HG03045 (cell line): ENCODE measurements around the gene CYFIP1.

Experiments used
- ATAC-seq: cut with Tn5 transposase; IDR thresholded peaks from one replicate; pipeline ENCODE4 v1.9.1; 2021; ENCODE audit warnings: mild to moderate bottlenecking, moderate library complexity; ENCODE audit not compliant: unreplicated experiment

Gene CYFIP1

DNA sequence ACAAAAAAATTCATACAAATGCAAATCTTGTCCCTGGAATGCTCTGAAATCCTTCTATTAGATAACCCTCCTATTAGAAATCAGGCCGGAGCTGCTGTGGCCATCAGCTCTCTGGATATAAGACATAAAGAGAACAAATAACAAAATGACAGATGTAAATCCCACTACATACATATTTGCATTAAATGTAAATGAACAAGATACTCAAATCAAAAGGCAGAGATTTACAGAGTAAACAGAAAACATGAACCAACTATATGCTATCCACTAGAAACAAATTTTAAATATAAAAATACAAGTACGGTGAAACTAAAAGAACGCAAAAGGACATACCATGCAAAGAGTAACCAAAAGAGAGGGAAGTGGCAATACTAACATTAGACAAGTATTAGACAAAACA lies 10.7 kb downstream of the CYFIP1 start:
- ATAC-seq: no peak

DNA sequence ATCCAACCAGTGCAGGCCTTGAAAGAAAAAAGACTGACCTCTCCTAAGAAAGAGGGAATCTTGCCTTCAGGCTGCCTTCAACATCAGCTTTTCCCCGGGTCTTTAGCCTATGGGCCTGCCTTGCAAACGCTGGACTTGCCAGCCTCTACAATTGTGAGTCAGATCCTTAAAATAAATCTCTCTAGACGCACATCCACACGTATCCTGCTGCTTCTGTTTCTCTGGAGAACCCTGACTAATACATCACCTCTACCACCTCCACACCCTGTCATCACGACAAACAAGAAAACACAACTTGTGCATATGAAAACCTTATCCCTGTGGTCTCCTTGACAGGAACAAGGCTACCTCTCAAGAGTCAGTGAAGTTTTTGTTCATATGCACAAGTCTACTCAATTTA lies 11.8 kb downstream of the CYFIP1 start:
- ATAC-seq: no peak

DNA sequence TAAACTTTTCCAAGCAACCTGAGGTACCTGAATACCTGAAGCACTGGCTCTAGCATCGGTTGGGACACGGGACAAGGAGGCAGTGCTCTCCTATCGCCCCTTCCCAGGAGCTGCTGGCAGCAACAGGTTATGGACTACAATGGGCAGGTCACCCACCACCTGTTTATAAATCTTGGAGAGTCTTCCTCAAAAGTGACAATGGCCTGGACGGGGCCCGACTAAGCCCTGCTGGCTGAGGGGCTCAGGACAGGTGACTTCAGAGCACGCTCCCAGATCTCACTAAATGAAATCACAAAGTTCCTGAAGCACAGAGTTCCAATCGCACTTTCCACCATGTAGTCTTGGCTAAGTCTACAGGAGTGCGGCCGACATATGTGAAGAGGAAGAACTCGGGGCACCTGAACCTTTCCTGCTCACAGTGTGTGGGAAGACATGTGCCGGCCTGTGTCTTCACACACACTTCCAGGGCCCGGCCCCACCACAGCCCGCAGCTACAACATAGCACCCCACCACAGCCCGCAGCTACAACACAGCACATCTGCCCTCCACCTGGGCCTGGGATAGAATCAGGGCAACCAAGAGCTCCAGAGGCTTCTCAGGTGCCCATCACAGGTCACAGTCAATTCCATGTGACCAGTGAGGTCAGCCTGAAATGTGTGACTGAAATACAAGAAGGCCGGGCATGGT lies 12.9 kb downstream of the CYFIP1 start:
- ATAC-seq: no peak

DNA sequence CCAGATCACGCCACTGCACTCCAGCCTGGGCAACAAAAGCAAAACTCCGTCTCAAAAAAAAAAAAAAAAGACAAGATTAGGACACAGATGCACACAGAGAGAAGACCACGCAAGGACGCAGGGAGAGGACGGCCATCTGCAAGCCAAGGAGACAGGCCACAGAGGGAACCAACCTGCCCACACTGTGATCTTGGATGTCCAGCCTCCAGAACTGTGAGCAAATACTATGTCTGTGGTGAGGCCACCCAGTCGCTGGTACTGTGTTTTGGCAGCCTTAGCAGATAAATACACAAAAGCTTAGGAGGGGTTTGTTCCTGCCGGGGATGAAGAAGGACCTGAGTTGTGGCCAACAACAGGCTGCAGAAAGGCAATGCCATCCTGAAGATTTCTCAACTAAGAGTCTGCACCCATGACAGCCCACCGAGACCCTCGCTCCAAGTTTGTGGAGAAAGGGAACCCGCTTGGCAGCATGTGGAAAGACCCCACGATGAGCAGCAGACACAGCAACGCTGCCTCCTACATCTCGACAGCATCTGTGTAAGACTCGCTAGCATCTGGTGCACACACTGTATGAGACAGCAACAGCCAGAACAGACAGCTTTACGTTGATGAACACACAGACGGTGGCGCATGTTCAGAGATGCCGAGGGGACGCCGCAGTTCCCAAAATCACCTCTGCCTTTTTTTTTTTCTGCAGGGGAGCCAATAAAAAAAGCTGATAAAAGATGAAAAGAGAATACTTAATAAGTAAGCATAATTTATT lies 13.7 kb downstream of the CYFIP1 start:
- ATAC-seq: no peak

DNA sequence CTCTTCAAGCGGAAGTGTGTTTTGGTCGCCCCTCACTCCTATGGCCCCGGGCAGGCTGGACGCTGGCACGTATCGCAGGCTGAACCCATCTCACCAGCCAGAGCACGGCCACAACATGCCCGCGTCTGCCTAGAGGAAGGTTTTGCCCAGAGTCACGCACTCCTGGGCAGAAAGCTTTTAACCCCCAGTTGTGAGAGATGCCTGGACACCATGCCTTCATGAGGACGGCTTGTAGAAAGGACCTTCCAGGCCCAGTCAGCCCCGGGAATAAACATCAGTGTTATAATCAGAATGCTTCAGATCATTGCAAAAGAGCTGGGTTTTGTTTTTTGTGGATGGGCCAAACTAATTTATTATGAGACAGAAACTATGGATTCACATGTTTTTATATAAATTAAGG lies 16.5 kb downstream of the CYFIP1 start:
- ATAC-seq: no peak

DNA sequence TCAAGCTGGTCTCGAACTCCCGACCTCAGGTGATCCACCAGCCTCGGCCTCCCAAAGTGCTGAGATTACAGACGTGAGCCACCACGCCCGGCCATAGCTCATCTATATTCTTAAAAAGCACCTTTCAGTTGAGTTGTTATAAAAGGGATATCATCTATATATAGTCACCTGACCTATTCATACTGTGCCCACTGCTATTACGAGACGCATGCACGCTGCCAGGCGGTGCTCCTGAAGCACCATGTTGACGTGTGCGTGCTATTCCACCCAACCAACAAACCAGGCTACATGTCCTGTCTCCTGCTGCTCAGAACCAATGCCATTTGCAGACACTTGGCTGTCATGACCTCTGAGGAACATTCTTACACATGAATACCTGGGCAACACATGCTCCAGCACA lies 17.6 kb downstream of the CYFIP1 start:
- no peak for ATAC-seq

DNA sequence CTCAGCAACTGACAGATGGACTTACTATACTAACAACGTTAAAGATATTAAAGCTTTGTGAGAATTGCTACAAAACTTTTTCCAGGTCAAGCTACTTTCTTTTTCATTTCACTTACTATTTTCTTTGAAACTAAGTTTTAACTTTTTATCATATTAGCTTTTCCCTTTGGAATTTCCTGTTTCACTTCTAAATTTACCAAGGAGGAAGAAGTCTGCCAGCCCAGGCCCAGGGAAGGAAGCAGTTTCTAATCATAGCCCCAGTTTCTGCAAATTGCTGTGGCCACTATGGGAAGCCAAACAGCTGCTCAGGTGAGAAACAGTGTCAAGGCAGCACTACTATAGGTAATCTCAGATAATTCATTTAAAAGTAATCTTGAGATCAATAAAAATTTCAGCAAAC lies 18.4 kb downstream of the CYFIP1 start:
- ATAC-seq: no peak

DNA sequence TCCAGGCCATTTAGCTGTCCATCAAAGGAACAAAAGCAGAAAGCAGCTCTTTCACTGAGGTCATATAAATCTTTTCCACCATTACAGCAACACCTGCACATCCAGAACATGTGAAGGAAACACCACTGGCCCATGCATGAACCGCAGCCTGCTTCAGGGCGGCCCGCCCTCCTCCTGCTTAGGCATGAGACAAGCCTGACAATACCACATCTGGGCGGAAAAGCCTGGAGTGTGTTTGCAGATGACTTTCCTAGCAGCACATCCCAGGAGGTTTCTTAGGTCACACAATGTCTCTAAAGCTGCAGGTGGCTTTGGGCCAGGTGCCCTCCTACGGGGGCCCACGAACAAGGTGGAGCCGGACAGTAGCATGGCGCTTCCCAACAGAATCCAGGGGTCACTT lies 19.6 kb downstream of the CYFIP1 start:
- ATAC-seq: no peak

DNA sequence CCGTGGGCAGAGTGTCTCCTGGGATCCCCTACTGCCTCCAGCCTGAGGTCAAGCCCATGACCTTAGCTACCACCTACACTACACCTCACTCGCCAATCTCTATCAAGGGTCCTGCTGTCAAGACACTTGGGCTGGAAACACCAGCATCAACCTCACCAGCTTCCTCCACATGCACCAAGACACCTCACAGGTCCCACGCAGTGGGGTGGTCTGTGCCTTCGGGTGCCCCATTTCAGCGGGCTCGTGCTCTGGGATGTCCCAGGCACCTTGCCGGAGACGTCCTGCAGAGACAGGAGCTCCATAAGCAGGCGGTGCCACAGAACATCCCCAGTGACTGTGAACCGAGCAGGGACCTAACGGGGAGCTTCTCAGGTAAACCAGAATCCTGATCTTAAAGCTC lies 20.0 kb downstream of the CYFIP1 start:
- no peak for ATAC-seq

DNA sequence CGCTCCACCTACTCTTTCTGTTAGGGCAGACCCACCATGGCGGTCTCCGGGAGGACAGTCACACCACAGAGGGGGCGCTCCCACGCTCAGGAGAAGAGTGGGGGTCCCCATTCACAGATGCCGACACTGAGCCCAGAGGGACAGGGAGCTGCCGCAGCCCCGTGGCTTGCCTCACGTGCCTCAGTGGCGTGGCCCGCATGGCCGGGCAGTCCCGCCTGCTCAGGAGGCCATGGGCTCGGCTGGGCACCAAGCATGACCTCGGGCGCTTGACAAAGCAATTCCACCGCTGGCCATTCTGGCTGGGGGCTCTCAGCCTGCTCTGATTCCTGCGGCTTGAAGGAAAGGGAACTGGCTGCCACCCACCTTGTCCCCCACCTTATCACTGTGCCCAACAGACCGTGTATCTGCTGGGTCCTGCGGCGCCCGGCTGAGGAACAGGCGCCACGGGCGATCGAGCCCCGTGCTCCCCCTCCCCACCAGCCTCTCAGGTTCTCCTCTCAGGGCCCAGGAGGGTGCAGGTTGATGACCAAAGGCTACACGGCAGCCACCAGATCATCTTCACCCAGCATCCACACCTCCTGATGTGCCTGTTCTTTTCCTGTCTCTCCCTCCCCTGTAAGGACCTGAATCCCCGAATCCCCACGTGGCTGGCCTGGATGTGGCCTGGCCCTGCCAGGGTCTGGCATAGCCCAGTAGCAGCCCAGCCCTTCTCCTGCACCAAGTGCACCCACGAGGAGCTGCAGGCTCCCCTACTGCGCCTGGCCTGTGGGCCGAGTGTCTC lies 20.7 kb downstream of the CYFIP1 start:
- no peak for ATAC-seq

DNA sequence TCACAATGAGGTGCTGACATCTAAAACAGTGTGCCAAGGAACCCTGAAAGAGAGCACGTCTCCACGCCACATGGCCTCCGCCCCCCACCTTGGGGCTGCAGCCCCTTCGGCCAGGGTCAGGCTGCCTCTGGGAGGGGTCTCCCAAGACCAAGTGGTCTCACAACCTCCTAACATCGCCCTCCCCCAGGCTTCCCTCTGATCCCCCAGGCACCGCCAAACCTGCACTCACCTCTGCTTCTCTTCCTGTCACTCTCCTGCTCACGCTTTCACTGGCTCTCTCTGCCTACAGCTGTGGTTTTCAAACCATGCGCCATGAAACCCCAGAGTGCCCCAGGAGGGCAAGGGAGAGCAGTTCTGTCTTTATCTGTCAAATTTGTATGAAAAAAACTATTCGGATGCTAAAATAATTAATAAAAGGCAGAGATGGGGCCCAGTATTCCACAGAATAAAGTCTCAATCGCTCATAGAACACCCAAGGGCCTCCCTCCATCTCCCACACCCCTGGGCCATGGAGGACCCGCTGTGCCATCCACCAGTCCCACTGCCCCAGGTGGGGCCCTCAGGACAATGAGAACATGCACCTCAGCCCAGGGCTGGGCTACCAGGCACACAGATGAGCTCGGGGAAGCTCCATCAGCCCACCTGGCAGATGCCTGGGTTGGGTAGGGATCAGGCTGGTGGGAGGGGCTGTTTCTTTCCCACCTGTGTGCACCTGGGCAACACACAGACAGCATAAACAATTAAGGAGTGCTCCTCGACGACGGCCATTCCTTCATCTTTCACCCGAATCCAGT lies 21.5 kb downstream of the CYFIP1 start:
- no peak for ATAC-seq

DNA sequence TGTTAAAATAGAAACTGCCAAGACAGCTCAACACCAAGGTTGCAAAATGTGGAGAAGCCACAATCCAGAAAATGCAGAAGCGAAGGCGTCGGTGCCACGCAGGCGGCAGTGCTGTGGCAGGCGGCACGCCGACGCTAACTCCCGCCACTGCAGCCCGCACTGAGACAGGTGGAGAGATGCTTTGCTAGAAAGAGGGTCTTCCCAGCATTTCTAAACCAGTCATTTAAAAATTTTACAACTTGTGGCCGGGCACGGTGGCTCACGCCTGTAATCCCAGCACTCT lies 23.2 kb downstream of the CYFIP1 start:
- no peak for ATAC-seq

DNA sequence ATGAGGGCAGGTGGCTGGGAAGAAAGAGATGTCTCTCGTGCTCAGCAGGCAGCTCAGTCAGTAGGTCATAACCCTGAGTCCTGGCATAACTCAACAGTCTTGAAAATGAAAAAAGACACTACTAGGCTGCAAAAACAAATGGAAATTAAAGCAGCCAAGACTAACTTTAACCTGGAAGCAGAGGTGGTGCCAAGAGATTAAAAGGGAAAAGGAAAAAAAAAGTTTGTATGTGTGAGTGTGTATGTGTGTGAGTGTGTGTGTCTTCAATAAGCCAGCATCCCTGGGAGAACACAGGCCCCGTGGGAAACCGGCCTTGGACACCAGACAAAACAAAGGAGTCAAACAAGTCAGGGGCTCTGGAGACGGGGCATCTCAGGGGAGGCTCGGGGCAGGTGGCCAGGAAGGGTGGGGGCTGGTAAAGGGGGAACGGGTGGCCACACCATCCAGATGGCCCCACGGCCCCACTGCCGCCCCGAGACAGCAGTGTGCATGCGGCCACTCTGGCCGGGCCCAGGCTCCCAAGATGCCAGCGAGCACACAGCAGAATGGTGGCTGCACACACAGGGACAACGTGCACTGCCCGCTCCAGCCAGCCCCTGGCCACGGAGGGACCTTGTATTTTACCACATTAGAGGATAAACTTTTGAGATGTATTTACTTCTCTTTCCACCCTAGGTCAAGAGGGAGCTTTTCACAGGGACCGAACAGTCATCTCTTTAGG lies 23.8 kb downstream of the CYFIP1 start:
- ATAC-seq: no peak

DNA sequence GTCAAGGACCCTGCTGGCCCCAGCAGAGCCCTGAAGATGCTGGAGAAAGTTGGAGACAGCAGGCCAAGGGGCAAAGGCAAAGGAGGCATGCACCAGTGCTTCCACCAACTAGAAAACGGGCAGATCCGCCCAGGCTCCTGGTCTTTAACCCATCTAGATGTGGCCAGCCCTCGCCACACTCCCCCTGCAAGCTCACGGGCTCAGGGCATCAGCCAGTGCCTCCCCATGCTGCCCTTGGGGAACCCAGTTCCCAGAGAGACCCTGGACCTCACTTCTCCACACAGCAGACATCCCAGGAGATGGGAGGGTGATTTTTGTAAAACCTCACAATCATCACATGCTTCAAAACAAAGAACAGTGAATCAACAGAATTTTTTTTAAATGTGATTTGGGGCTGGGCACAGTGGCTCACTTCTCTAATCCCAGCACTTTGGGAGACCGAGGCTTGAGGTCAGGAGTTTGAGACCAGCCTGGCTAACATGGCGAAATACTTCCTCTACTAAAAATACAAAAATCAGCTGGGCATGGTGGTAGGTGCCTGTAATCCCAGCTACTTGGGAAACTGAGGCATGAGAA lies 24.5 kb downstream of the CYFIP1 start:
- ATAC-seq: no peak

DNA sequence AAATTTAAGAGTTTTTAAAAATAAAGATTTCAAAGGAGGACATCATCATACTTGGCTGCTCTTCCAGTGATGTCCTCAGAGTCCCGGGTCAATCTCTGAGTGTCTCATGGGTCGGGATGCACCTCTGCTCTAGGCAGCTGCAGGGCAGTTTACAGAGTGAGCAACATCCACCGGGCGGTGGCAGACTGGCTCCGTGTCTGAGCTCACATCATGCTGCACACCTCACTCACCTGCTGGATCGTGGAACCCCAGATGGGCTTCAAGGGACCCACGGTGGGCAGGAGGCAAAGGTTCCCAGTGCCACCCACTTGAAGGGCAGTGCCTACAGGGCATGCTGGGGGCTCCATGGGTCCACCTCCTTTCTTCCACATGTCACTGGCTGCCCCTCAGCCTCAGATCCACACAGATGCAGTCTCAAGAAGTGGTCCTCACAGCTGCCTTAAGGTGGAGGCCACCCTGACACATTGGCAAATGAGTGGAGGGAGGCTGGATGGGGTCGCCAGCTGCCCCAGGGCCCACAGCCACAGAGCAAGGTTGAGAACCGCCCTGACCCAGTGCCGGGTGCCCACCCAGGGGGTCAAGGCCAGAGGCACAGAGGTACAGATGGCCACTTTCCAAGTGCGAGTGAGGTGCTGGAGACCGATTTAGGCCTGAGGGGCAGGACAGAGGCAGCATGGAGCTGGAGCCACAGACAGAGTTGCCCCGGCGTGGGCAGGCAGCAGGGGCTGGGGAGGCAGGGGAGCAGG lies 25.2 kb downstream of the CYFIP1 start:
- no peak for ATAC-seq

DNA sequence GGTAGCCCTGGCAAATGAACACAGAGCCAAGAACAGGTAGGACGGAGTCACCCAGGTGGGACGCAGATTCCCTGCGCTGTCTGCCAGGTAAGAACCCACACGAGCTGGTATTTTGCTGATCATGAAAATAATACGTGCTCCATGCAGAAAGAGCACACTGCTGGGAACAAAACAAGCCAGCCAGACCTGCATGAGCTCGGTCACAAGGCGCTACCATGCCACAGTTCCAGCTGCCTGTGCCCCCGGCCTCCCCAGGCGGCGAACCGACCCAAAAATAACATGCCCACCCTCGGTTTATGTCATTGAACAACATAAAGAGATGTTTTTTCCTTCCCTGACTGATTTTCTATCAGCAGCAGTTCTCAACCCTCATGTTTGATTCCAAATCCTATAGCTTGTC lies 25.8 kb downstream of the CYFIP1 start:
- no peak for ATAC-seq

DNA sequence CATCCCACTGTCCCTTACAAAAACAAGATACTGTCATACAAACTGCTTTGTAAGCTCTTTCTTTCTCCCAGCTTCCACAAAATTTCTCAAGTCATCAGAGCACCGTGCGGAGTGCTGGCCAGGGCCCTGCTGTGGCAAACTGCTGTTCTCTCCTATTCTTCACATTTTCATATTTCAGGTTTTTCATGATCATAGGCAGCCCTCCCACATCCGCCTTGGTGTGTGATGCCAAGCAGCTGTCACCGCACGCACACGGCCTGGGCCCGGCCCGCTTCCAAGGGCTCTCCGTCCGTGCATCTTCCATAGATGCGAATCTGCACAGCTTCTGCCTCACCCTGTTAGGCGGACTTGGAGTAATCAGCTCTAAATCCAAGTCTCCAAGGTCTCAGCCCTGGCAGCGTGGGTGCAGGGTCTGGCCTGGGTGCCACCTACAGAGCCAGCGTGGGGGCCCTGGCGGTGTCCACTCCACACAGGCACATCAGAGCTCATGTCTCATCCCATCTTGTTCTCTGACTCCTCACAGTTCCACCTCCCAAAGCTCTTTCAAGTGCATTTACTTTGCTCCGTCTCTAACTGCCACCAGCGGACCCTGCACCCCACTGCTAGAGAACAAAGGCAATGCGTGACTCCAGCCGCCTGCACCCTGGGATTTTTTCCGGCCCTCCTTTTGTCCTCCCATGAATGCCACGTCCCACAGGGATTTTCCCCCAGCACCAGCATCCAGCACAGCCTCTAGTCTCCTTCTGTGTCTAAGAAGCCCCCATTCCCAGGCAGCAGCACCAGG lies 27.2 kb downstream of the CYFIP1 start:
- ATAC-seq: no peak

DNA sequence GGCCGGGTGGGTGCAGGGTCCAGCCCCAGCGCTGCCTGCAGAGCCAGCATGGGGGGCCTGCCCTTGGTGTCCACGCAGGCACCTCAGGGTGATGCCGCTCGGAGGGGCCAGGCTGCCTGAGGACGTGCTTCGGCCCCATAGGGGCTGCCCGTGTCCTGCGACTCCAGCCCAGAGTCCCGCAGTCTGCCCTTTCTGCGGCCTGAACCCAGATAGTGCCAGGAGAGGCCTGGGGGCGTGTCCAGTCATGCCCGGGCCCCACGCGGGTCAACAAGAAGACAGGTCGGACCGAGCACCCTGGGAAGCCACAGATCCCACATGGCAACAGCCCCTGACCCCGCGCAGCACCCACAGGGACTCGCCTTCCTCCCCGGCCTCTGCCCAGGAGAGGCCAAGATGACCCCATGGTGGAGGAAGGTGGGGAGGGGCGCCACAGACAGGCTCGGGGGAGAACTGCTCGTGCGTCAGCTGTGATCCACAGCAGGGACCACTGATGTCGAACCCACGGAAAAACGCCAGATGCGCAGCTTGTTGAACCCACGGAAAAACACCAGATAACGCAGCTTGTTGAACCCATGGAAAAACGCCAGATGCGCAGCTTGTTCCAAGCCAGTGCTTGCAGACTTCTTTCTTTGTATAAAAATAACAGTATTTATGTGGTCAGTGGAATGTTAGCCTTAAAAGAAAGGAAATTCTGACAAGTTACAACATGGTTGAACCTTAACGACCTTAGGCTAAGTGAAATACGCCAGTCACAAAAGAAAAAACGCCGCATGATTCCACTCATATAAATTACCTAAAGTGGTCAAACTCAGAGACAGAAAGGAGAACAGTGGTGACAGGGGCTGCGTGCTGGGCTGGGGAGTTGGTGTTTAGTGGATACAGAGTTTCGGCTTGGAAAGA lies 28.5 kb downstream of the CYFIP1 start:
- no peak for ATAC-seq
